ENCODE data around the gene IKZF3. TPM values are rescaled to one million over a fixed set of nuclear protein-coding genes. Genes with fewer than 3 reads are reported as not detected.

Gene IKZF3
- total RNA-seq, 4 donors from 2014 or later, result 0.30 to 1.9 (median 1.0) TPM

DNA sequence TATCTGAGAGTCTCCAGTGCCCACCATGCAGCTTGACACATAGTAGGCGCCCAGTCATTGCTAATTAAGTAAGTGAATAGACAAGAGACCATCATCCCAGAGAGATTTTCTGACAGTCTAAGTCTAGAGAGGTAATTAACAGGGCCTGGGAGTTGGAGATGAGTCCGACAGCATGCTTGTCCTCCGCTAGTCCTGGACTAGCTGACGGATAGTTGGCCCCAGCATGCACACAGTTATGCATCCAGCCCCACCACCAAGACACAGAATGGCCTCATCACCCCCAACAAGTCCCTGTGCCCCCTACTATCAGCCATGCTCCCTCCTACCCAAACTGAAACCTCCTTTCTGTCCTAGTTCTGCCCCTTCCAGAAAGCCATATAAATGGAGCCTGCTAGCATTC lies 116.4 kb downstream of the IKZF3 start:
- peaks cover 0 to 27% of the 10 kb centered on the region in 2 donors for H3K27me3 ChIP-seq
- H3K27ac ChIP-seq, result no peak overlapping the region
- H3K9me3 ChIP-seq, result no peaks in the 10 kb centered on the region
- H3K4me3 ChIP-seq, result no peak overlapping the region
- H3K36me3 ChIP-seq, result no peaks in the 10 kb centered on the region
- 90 to 93% methylated on average over 4 of the region's 4 CpGs for WGBS, 2 donors
- DNase-seq (ENCODE audit: low spot score in 2 of 2), result no peak
- TF ChIP-seq EP300 (IDR thresholded peaks at IDR 0.05) (no peak), POLR2A (IDR thresholded peaks at IDR 0.05) (no peak)
- TF ChIP-seq, protein P1, sequence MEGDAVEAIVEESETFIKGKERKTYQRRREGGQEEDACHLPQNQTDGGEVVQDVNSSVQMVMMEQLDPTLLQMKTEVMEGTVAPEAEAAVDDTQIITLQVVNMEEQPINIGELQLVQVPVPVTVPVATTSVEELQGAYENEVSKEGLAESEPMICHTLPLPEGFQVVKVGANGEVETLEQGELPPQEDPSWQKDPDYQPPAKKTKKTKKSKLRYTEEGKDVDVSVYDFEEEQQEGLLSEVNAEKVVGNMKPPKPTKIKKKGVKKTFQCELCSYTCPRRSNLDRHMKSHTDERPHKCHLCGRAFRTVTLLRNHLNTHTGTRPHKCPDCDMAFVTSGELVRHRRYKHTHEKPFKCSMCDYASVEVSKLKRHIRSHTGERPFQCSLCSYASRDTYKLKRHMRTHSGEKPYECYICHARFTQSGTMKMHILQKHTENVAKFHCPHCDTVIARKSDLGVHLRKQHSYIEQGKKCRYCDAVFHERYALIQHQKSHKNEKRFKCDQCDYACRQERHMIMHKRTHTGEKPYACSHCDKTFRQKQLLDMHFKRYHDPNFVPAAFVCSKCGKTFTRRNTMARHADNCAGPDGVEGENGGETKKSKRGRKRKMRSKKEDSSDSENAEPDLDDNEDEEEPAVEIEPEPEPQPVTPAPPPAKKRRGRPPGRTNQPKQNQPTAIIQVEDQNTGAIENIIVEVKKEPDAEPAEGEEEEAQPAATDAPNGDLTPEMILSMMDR (IDR thresholded peaks at IDR 0.05), result no peak
- H3K4me1 ChIP-seq, result no peaks in the 10 kb centered on the region

DNA sequence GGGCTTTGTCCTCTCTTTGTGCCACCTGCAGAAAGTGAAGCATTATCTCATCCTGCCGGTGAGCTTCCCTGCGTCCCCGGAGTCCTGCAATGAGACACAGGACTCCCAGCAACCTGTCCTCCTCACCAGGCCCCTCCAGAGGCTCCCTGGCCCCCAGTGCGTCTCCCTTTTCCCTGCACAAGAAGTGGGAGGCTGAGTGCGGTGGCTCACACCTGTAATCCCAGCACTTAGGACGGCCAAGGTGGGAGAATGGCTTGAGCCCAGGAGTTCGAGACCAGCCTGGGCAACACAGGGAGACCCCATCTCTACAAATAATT lies 118.0 kb downstream of the IKZF3 start:
- TF ChIP-seq EP300 (IDR thresholded peaks at IDR 0.05) (no peak), POLR2A (IDR thresholded peaks at IDR 0.05) (no peak)
- TF ChIP-seq, protein P1 (IDR thresholded peaks at IDR 0.05), result no peak
- H3K4me1 ChIP-seq, result no peaks in the 10 kb centered on the region
- no peak overlapping the region for H3K27ac ChIP-seq
- H3K4me3 ChIP-seq, result no peak overlapping the region
- no peaks in the 10 kb centered on the region for H3K36me3 ChIP-seq
- peaks cover 0 to 39% of the 10 kb centered on the region in 2 donors for H3K27me3 ChIP-seq
- no peak for DNase-seq (ENCODE audit: low spot score in 2 of 2)
- H3K9me3 ChIP-seq, result no peaks in the 10 kb centered on the region
- WGBS, 2 donors, result 91 to 100% methylated on average over 2 to 7 of the region's 7 CpGs

DNA sequence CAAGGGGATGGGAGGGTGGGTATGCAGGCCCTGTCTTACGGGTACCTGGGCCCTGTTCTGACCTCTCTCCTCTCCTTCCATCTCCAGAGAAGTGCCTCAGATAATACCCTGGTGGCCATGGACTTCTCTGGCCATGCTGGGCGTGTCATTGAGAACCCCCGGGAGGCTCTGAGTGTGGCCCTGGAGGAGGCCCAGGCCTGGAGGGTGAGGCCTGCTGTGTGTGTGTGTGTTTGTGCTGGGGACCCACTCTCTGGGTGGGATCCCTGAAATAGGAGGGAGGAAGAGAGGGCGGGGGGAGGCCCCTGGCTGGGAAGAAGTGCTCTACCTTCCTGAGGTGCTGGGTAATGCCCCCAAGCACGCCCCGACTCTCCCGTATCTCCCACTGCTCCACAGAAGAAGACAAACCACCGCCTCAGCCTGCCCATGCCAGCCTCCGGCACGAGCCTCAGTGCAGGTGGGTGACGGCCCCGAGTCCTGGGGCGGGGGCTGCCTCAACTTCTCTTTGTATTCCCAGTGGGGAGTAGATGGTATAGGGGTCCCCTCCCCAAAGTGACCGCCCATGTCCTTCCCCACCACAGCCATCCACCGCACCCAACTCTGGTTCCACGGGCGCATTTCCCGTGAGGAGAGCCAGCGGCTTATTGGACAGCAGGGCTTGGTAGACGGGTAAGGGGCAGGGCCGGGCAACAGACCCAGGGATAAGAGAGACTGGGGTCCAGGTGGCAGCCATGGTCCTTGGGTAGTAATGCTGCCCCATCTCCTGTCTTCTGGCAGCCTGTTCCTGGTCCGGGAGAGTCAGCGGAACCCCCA lies 118.6 kb downstream of the IKZF3 start:
- H3K4me1 ChIP-seq, result no peaks in the 10 kb centered on the region
- no peaks in the 10 kb centered on the region for H3K36me3 ChIP-seq
- no peak for DNase-seq (ENCODE audit: low spot score in 2 of 2)
- H3K27me3 ChIP-seq, result peaks cover 0 to 45% of the 10 kb centered on the region in 2 donors
- TF ChIP-seq EP300 (IDR thresholded peaks at IDR 0.05) (no peak), POLR2A (IDR thresholded peaks at IDR 0.05) (no peak)
- TF ChIP-seq, protein P1 (IDR thresholded peaks at IDR 0.05), result no peak
- no peak overlapping the region for H3K27ac ChIP-seq
- 92 to 94% methylated on average over 20 to 23 of the region's 23 CpGs for WGBS, 2 donors
- no peaks in the 10 kb centered on the region for H3K9me3 ChIP-seq
- no peak overlapping the region for H3K4me3 ChIP-seq

DNA sequence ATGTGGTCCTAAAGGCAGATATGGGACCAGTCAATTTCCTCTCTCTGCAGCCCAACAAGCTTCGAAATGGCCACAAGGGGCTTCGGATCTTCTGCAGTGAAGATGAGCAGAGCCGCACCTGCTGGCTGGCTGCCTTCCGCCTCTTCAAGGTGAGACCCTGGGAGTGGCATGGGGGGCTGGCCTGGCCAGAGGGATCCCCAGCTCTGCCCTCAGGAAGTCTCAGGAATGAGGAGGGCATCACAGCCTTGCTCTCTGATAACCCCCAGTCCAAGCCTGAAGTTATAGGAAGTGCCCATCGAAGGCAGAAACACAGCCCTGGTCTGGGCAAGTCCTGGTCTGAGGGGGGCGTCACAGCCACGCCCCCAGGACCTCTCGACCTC lies 119.3 kb downstream of the IKZF3 start:
- 70 to 75% methylated on average over 8 of the region's 8 CpGs for WGBS, 2 donors
- H3K4me1 ChIP-seq, result peaks cover 0 to 7% (median 2%) of the 10 kb centered on the region in 4 donors

More for the DNA sequence above, 119.3 kb downstream of the IKZF3 start:
- no peak for DNase-seq (ENCODE audit: low spot score in 2 of 2)
- Histone ChIP-seq H3K36me3 (no peaks in the 10 kb centered on the region), H3K27me3 (peaks cover 0 to 52% of the 10 kb centered on the region in 2 donors), H3K4me3 (no peak overlapping the region), H3K9me3 (no peaks in the 10 kb centered on the region), H3K27ac (no peak overlapping the region)
- no peak for TF ChIP-seq POLR2A (IDR thresholded peaks at IDR 0.05)
- TF ChIP-seq, protein P1 (IDR thresholded peaks at IDR 0.05), result no peak
- TF ChIP-seq EP300 (IDR thresholded peaks at IDR 0.05), result no peak
